ENCODE measurements around the gene GFRA1.

GRCh38 chr10:116186273-116186672, 86.7 kb downstream of the GFRA1 start:
- TF ChIP-seq CTCF (IDR thresholded peaks at IDR 0.05) (no peak), POLR2A (IDR thresholded peaks at IDR 0.05) (no peak)

Measured in Peyer's patch (tissue), 4 donors.